ENCODE data around the gene YY1AP1. TPM values are rescaled to one million over a fixed set of nuclear protein-coding genes. Genes with fewer than 3 reads are reported as not detected.
"Not testable (repeated sequence)": the region's sequence is repeated elsewhere in the genome, so short reads cannot be mapped to it uniquely, and the experiment has no call there.

YY1AP1 gene, protein sequence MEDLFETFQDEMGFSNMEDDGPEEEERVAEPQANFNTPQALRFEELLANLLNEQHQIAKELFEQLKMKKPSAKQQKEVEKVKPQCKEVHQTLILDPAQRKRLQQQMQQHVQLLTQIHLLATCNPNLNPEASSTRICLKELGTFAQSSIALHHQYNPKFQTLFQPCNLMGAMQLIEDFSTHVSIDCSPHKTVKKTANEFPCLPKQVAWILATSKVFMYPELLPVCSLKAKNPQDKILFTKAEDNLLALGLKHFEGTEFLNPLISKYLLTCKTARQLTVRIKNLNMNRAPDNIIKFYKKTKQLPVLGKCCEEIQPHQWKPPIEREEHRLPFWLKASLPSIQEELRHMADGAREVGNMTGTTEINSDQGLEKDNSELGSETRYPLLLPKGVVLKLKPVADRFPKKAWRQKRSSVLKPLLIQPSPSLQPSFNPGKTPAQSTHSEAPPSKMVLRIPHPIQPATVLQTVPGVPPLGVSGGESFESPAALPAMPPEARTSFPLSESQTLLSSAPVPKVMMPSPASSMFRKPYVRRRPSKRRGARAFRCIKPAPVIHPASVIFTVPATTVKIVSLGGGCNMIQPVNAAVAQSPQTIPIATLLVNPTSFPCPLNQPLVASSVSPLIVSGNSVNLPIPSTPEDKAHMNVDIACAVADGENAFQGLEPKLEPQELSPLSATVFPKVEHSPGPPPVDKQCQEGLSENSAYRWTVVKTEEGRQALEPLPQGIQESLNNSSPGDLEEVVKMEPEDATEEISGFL
- total RNA-seq, result 358 TPM

DNA sequence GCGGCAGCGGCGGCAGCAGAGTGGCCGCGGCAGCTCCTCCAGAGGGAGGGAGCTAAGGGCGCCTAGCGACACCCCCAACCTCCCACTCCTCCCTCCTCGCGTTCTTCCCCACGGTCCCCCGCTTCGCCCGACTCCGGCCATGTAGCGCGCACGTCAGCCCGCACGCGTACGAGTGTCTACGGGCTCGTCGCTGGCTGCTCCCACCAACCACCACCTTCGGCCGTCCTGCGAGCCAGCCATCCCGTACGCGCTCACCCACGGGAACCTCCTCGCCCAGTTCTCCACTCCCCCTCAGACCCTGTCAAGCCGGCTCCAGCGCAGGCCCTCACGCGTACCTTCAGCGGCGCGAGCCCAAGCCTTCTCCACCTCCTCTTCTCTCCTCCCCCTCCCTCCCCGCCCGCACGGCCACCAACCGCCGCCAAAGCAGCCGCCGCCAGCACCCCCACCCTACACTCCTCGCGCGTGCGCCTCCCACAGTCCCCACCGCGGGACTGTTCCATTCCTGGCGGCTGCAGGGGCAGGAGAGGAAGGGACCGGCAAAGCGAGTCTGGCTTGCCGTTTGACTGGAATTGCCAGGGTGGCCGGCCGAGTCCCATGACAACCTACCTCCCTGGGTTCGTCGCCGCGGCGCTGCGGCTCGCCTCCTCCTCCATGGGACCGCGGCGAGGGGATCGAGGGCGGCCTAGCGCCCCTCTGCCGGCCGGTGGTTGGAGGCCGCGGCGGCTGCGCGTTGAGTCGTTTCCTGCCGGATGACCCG is at the start of gene YY1AP1:
YY1AP1 (minus strand) TSS at position 451 of the 757 bp plus-strand sequence. CDS start 8,338 bp downstream, outside the sequence.
- Histone ChIP-seq H3K27me3 (ENCODE audit: control insufficient read depth in 3 of 3, insufficient read depth in 3 of 3, low read length in 3 of 3) (no peaks in the 10 kb centered on the region), H3K9ac (ENCODE audit: low read depth in 1 of 3, low read length in 3 of 3) (peak within 1 kb of the TSS; percentile 94 to 99 (median 98)), H3K36me3 (ENCODE audit: control insufficient read depth in 3 of 3, insufficient read depth in 3 of 3, low read length in 3 of 3) (no peaks in the 10 kb centered on the region), H3K27ac (ENCODE audit: low read depth, low read length) (peak within 1 kb of the TSS; percentile 97), H3K4me3 (ENCODE audit: low read length in 3 of 3) (peak within 1 kb of the TSS; percentile 90 to 98 (median 97)), H3K4me1 (ENCODE audit: control insufficient read depth in 3 of 3, insufficient read depth in 3 of 3, low read length in 3 of 3) (peaks cover 11 to 25% (median 15%) of the 10 kb centered on the region in 3 donors), H3K9me3 (ENCODE audit: control insufficient read depth in 3 of 3, low read length in 3 of 3) (no peaks in the 10 kb centered on the region)

DNA sequence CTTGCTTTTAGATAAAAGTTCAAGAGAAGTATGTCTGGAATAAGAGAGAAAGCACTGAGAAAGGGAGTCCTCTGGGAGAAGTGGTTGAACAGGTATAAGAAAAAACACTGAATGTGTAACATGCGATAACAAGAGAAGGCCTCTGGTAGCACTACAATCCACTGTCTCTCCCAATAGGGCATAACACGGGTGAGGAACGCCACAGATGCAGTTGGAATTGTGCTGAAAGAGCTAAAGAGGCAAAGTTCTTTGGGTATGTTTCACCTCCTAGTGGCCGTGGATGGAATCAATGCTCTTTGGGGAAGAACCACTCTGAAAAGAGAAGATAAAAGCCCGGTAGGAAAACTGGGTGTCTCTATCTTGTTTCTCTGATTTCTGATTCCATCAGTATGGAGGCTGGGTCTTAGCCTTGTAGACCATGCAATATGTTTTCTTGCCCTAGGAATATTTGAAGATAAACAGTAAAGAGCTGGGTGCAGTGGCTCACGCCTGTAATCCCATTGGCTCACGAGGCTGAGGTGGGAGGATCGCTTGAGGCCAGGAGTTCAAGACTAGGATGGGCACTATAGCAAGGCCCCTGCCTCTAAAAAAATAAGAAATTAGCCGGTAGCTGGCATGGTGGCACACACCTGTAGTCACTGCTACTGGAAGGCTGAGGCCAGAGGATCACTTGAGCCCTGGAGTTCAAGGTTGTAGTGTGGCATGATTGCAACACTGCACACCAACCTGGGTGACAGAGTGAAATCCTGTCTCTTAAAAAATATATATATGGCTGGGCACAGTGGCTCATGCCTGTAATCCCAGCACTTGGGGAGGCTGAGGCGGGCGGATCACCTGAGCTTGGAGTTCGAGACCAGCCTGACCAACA is 40.7 kb upstream of the YY1AP1 start:
- Histone ChIP-seq H3K9ac (ENCODE audit: low read depth in 1 of 3, low read length in 3 of 3) (no peak overlapping the region), H3K27me3 (ENCODE audit: control insufficient read depth in 3 of 3, insufficient read depth in 3 of 3, low read length in 3 of 3) (no peaks in the 10 kb centered on the region), H3K9me3 (ENCODE audit: control insufficient read depth in 3 of 3, low read length in 3 of 3) (no peaks in the 10 kb centered on the region), H3K4me1 (ENCODE audit: control insufficient read depth in 3 of 3, insufficient read depth in 3 of 3, low read length in 3 of 3) (no peaks in the 10 kb centered on the region), H3K27ac (ENCODE audit: low read depth, low read length) (no peak overlapping the region), H3K4me3 (ENCODE audit: low read length in 3 of 3) (no peak overlapping the region), H3K36me3 (ENCODE audit: control insufficient read depth in 3 of 3, insufficient read depth in 3 of 3, low read length in 3 of 3) (peaks cover 3 to 46% (median 32%) of the 10 kb centered on the region in 3 donors)

DNA sequence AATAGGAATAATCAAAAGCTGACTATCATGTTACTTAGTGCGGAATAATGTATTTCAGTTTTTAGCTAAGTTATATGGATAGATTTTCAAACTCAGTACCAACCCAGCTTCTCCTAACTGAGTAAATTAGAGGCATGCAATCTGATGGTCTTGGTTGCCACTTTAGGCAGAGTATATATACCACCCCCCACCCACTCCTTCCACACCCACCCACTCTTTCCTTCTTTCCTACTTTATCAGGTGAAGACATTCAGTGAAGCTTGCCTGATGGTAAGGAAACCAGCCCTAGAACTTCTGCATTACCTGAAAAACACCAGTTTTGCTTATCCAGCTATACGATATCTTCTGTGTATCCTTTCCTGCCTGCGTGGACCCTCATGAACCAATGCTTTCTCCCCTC is 36.6 kb upstream of the YY1AP1 start:
- H3K36me3 ChIP-seq (ENCODE audit: control insufficient read depth in 3 of 3, insufficient read depth in 3 of 3, low read length in 3 of 3), result peaks cover 5 to 42% (median 26%) of the 10 kb centered on the region in 3 donors
- no peak overlapping the region for H3K27ac ChIP-seq (ENCODE audit: low read depth, low read length)
- H3K4me1 ChIP-seq (ENCODE audit: control insufficient read depth in 3 of 3, insufficient read depth in 3 of 3, low read length in 3 of 3), result no peaks in the 10 kb centered on the region
- H3K9ac ChIP-seq (ENCODE audit: low read depth in 1 of 3, low read length in 3 of 3), result no peak overlapping the region
- H3K27me3 ChIP-seq (ENCODE audit: control insufficient read depth in 3 of 3, insufficient read depth in 3 of 3, low read length in 3 of 3), result no peaks in the 10 kb centered on the region
- H3K4me3 ChIP-seq (ENCODE audit: low read length in 3 of 3), result no peak overlapping the region
- no peaks in the 10 kb centered on the region for H3K9me3 ChIP-seq (ENCODE audit: control insufficient read depth in 3 of 3, low read length in 3 of 3)

DNA sequence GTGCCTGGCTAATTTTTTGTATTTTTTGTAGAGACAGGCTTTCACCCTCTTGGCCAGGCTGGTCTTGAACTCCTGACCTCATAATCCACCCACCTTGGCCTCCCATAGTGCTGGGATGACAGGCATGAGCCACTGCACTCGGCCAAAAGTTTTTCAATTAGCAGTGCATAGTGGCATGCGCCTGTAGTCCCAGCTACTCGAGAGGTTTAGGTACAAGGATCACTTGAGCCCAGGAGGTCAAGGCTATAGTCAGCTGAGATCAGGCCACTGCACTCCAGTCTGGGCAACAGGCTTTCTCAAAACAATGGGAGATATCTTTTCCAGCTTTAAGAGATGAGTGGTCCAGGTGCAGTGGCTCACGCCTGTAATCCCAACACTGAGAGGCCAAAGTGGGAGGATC is 31.1 kb upstream of the YY1AP1 start:
- Histone ChIP-seq H3K27me3 (ENCODE audit: control insufficient read depth in 3 of 3, insufficient read depth in 3 of 3, low read length in 3 of 3) (no peaks in the 10 kb centered on the region), H3K9ac (ENCODE audit: low read depth in 1 of 3, low read length in 3 of 3) (no peak overlapping the region), H3K36me3 (ENCODE audit: control insufficient read depth in 3 of 3, insufficient read depth in 3 of 3, low read length in 3 of 3) (peaks cover 8 to 18% (median 17%) of the 10 kb centered on the region in 3 donors), H3K4me1 (ENCODE audit: control insufficient read depth in 3 of 3, insufficient read depth in 3 of 3, low read length in 3 of 3) (no peaks in the 10 kb centered on the region), H3K4me3 (ENCODE audit: low read length in 3 of 3) (no peak overlapping the region), H3K27ac (ENCODE audit: low read depth, low read length) (no peak overlapping the region), H3K9me3 (ENCODE audit: control insufficient read depth in 3 of 3, low read length in 3 of 3) (no peaks in the 10 kb centered on the region)

DNA sequence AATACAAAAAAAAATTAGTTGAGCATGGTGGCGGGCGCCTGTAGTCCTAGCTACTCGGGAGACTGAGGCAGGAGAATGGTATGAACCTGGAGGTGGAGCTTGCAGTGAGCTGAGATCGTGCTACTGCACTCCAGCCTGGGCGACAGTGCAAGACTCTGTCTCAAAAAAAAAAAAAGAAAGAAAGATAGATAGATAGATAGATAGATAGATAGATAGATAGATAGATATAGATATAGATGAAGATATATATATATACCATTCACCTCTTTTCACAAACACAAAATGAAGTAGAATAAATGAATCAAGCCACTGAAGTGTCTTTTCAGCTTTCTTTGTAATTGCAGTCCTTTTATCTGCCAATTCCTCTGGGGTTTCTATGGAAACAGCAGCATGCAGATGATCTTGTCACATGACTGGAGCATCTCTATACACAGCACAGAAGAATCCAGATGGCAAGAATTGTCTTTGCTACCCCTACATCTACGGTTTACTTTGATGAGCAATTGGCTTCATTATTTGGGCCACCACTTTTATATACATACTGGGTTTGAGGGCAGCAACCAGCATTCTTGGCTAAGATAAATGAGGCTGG is 30.0 kb upstream of the YY1AP1 start:
- not testable (repeated sequence) for H3K9me3 ChIP-seq (ENCODE audit: control insufficient read depth in 3 of 3, low read length in 3 of 3); H3K4me3 ChIP-seq (ENCODE audit: low read length in 3 of 3); H3K9ac ChIP-seq (ENCODE audit: low read depth in 1 of 3, low read length in 3 of 3); H3K27ac ChIP-seq (ENCODE audit: low read depth, low read length); H3K27me3 ChIP-seq (ENCODE audit: control insufficient read depth in 3 of 3, insufficient read depth in 3 of 3, low read length in 3 of 3); H3K4me1 ChIP-seq (ENCODE audit: control insufficient read depth in 3 of 3, insufficient read depth in 3 of 3, low read length in 3 of 3)
- peaks cover 8 to 18% (median 17%) of the 10 kb centered on the region in 3 donors for H3K36me3 ChIP-seq (ENCODE audit: control insufficient read depth in 3 of 3, insufficient read depth in 3 of 3, low read length in 3 of 3)

DNA sequence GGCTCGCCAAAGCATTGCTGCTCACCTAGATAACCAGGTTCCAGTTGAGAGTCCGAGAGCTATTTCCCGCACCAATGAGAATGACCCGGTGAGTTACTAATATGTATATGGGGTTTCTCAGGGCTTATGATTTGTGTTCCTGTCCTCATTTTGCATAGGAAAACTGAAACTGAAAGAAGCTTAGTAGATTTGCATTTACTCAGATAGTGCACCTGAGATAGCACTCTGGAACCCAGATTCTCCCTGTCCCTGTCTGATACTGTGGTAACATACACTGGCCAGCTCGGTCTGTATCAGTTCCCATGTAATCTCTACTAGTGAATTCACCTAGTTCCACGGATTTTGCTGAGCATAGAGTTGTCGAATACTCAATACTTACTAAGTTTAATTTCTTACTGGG is 28.5 kb upstream of the YY1AP1 start:
- Histone ChIP-seq H3K4me1 (ENCODE audit: control insufficient read depth in 3 of 3, insufficient read depth in 3 of 3, low read length in 3 of 3) (no peaks in the 10 kb centered on the region), H3K36me3 (ENCODE audit: control insufficient read depth in 3 of 3, insufficient read depth in 3 of 3, low read length in 3 of 3) (peaks cover 8 to 15% (median 10%) of the 10 kb centered on the region in 3 donors), H3K9ac (ENCODE audit: low read depth in 1 of 3, low read length in 3 of 3) (no peak overlapping the region)

DNA sequence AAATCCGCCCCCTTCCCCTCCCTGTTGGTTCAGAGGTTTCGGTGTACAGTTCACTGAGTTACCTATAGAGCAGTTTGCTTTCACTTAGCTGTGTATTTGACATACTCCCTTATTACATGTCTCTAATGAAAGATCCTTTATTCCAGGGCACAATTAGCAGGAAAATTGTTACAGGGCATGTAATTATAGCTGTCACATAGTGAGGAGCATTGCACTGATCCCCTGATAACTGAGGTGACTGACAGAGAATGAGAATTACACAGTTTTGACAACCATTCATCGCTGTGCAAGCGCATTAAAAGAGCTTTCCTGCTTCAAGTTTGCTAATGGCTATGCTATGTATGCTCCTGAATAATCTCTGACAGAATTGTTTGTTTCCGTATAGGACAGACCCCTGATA is 27.2 kb upstream of the YY1AP1 start:
- Histone ChIP-seq H3K4me3 (ENCODE audit: low read length in 3 of 3) (no peak overlapping the region), H3K27ac (ENCODE audit: low read depth, low read length) (no peak overlapping the region), H3K4me1 (ENCODE audit: control insufficient read depth in 3 of 3, insufficient read depth in 3 of 3, low read length in 3 of 3) (no peaks in the 10 kb centered on the region), H3K9me3 (ENCODE audit: control insufficient read depth in 3 of 3, low read length in 3 of 3) (no peaks in the 10 kb centered on the region), H3K27me3 (ENCODE audit: control insufficient read depth in 3 of 3, insufficient read depth in 3 of 3, low read length in 3 of 3) (no peaks in the 10 kb centered on the region), H3K9ac (ENCODE audit: low read depth in 1 of 3, low read length in 3 of 3) (no peak overlapping the region), H3K36me3 (ENCODE audit: control insufficient read depth in 3 of 3, insufficient read depth in 3 of 3, low read length in 3 of 3) (peaks cover 6% of the 10 kb centered on the region in 3 donors)

More for the DNA sequence above, 28.5 kb upstream of the YY1AP1 start:
- H3K27me3 ChIP-seq (ENCODE audit: control insufficient read depth in 3 of 3, insufficient read depth in 3 of 3, low read length in 3 of 3), result no peaks in the 10 kb centered on the region
- H3K9me3 ChIP-seq (ENCODE audit: control insufficient read depth in 3 of 3, low read length in 3 of 3), result no peaks in the 10 kb centered on the region
- no peak overlapping the region for H3K4me3 ChIP-seq (ENCODE audit: low read length in 3 of 3)
- no peak overlapping the region for H3K27ac ChIP-seq (ENCODE audit: low read depth, low read length)

DNA sequence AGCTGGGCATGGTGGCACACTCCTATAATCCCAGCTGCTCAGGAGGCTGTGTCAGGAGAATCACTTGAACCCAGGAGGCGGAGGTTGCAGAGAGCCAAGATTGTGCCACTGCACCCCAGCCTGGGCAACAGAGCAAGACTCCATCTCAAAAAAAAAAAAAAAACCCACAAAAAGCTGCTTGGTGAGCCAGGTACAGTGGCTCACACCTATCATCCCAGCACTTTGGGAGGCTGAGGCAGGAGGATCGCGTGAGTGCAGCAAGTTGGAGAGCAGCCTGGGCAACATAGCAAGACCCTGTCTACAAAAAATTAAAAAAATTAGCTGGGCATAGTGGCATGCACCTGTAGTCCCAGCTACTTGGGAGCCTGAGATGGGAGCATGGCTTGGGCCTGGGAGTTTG is 26.5 kb upstream of the YY1AP1 start:
- not testable (repeated sequence) for H3K36me3 ChIP-seq (ENCODE audit: control insufficient read depth in 3 of 3, insufficient read depth in 3 of 3, low read length in 3 of 3); H3K27me3 ChIP-seq (ENCODE audit: control insufficient read depth in 3 of 3, insufficient read depth in 3 of 3, low read length in 3 of 3); H3K9me3 ChIP-seq (ENCODE audit: control insufficient read depth in 3 of 3, low read length in 3 of 3); H3K9ac ChIP-seq (ENCODE audit: low read depth in 1 of 3, low read length in 3 of 3); H3K4me1 ChIP-seq (ENCODE audit: control insufficient read depth in 3 of 3, insufficient read depth in 3 of 3, low read length in 3 of 3); H3K27ac ChIP-seq (ENCODE audit: low read depth, low read length); H3K4me3 ChIP-seq (ENCODE audit: low read length in 3 of 3)

DNA sequence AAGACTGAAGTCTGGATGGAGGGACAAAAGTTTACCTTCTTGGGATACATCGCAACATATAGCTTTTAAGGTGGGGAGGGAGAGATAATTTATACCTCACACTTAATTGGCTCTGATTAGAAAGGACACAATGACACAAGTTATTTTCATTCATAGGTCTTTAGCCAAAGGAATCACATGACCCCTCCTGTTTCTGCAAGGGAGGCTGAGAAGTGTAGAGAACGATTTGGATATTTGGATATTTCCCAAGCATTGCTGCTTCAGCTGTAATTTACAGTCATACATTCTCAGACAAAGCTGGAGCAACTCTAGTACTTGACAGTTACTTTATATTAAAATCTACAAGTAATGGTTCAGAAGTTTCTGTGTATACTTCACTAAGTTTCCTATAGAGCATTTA is 24.5 kb upstream of the YY1AP1 start:
- no peaks in the 10 kb centered on the region for H3K9me3 ChIP-seq (ENCODE audit: control insufficient read depth in 3 of 3, low read length in 3 of 3)
- H3K27ac ChIP-seq (ENCODE audit: low read depth, low read length), result no peak overlapping the region
- peaks cover 6 to 8% (median 6%) of the 10 kb centered on the region in 3 donors for H3K36me3 ChIP-seq (ENCODE audit: control insufficient read depth in 3 of 3, insufficient read depth in 3 of 3, low read length in 3 of 3)
- H3K4me3 ChIP-seq (ENCODE audit: low read length in 3 of 3), result no peak overlapping the region
- no peaks in the 10 kb centered on the region for H3K27me3 ChIP-seq (ENCODE audit: control insufficient read depth in 3 of 3, insufficient read depth in 3 of 3, low read length in 3 of 3)
- no peak overlapping the region for H3K9ac ChIP-seq (ENCODE audit: low read depth in 1 of 3, low read length in 3 of 3)
- no peaks in the 10 kb centered on the region for H3K4me1 ChIP-seq (ENCODE audit: control insufficient read depth in 3 of 3, insufficient read depth in 3 of 3, low read length in 3 of 3)

Data from skeletal muscle tissue (tissue), 4 donors.